ENCODE measurements around the gene FMNL1.

The FMNL1 gene

DNA sequence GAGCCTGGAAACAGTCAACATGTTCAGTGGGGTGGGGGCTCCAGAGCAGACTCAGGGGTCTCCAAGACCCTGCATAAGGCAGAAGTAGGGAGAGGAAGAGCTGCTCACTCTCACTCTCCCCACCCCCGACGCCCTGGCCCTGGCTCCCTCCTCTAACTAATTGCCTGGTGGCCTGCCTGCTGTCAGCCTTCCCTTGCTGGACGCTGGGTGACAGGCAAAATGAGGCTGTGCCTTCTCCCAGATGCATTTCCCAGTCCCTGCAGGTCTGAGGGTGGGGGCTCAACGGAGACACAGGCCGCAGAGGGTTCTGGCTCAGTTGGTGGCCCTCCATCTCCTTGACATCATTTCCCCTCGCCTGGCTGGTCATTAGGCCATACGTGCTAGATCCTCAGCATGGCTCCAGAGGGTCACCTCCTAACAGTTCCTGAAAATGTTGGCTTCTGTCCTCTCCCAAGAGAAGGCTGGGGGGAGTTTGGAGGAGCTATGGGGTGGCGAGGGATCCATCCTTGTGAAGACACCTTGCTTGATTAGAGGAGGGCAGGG, 1.4 kb downstream of the FMNL1 start:
- no peak for DNase-seq

DNA sequence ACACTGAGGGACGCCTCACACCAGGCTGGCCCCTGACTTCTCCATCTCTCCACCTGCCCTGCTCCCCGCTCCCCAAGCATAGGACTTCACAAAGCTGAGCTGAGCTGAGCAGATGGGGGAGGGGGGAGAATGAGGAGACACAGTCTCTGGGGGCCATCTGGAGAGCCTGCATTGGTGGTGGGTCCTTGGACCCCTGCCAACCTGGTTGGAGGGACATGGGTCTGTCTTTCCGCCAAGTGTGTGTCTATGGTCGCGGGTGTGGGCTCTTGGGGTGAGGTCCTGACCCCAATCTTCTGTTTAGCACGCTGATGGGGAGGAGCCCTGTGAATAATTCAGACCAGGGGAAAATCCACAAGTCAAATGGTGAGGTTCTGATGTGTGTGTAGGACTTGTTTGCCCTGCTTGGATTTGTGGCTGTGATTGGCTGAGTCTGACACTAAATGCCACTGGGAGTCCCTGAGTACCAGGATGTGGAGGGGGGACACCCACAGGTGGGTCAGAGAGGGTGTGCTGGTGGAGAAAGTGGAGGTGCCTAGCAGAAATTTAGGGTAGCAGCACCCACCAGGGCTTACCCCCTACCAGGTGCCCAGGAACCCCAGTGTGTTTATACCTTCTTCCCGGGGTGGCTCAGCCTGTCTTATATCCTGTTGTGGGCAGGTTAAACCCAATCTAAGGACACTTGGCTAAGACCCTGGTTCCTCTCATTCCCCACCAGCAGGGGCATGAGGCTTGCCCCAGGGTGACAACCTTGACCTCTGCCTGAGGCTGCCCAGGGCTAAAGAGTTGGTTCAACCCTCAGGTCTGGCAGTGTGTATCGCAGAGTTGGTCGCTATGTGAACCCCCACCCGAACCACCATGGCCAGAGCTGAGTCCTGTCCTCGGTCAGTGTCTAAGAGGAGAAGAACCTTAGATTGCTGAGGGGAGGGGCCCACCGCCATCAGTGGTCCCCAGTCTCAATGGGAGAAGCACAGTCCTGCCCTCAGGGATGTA, 2.1 kb downstream of the FMNL1 start:
- peak; percentile 85 for DNase-seq

DNA sequence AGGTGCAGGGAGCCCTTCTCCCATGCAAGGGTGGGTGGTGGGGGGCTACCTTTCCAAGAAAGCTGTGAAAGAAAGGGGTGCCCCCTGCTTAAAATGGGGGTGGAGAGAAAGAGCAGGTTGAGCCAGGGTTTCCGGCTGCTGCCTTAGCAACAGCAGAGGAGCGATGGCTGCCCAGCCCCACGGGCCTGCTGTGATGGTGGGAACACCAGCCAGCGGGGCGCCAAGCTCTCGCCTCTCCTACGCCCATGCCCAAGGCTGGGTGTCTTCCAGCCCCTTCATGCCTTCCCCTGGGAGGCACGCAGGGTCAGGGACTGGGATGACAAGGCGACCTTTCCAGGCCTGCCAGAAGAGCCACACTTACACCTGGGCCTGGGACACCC, 3.0 kb downstream of the FMNL1 start:
- peak; percentile 77 for DNase-seq

DNA sequence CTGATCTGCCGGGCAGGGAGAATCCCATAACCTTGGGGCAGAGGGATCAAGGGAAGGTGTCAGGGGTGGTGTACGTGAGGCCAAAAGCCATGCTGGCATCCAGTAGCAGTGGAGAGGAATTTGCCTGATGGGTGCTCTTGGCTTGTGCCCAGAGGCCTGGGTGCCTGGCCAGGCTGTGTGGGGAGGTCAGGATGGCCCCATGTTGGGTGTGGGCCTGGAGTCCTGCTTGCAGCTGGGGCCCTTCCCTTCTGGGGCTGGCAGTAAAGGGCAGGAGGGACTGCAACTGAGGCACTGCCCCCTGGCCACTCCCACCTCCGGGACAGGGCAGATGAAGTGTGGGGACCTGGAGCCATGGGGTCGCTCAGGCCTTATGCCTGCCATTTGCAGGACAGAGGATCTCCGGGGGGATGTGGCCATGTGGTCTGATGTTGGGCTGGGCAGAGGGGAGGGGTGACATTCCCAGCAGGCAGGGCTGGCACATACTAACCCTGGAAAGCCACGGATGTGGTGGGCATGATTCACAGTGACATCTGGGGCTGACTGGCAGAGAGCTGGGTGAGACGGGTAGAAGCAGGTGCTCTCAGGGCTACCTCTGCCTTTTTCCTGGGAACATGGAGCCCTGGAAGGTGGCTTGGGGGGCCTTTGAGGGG, 3.5 kb downstream of the FMNL1 start:
- DNase-seq = peak; percentile 84

DNA sequence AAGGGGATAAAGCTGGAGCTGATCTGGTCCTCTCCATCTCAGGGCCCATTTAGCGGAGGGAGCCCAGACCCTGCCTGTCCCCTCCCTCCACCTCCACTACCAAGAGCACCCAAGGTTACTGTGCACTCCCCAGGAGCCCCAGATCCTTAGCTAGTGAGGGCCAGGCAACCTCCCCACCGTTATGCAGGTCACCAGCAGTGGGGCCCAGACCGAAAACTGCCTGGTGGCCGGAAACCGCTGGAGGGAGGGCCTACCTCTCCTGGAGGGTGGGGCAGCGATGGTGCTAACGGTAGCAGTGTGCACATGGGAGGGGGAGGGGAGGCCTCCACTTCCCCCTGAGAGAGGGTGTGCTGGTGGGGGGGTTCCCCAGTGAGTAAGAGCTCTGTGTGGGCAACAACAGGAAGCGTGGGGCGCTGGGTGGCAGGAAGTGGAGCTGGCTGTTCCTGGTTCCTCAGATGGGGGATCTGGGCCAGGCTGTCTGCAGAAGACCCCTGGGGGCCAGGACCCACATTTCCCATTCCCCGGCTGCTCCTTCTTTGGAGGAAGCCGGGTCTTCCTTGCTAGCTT, 4.4 kb downstream of the FMNL1 start:
- peak; percentile 96 for DNase-seq

DNA sequence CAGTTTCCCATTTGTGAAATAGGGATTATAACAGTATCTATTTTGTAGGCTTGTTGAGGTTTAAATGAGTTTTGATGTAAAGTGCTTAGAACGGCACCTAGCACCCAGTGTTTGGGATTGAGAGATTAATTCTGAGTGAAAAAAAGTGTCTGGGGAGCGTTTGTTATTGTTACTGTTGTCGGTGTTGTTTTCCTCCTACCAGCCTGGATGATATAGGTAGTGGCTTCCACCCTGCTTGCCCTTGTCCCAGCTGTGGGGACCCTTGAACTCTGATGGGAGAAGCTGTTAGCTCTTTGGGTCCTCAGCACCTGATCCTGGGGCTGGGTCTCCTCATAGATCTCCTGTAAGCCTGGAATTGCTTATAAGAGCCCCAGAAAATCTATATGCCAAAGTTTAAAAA, 4.9 kb downstream of the FMNL1 start:
- DNase-seq = no peak

DNA sequence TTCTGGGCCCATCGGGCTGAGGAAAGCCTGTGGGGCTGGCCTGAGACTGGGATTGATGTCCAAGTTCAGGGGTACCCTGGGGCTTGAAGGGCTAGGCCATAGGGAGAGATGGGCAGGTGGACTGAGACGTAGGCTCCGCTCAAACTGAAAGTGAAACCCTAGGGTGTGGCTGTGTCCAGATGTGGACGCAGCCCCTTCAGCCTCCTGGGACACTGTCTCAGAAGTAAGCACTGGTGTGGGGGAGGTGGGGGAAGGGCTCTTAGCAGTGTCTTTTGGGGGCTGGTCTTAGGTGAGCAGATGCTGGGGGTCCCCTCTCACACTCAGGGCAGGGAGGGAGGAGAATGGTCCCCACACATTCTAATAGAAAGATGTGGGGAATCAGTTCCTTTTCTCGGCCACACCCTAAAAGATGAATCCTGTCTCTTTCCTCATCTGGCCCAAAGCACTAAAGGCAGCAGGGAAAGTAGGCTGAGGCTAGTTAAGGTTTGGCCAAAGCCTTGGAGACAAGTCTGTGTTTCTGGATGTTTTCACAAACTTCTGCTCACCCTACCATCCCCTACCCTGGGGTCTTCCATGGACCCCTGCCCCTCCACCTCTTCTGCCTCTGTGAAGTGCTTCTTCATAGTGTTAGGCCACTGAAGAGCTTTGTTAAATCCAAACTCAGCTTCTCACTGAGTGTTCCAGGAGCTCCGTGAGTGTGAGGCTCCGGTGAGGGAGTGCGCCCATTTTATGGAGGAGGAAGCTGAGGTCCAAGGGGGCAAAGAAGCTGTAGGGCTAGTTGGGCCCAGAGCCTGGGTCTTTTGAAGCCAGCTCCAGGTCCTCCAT, 5.6 kb downstream of the FMNL1 start:
- DNase-seq = peak; percentile 76

DNA sequence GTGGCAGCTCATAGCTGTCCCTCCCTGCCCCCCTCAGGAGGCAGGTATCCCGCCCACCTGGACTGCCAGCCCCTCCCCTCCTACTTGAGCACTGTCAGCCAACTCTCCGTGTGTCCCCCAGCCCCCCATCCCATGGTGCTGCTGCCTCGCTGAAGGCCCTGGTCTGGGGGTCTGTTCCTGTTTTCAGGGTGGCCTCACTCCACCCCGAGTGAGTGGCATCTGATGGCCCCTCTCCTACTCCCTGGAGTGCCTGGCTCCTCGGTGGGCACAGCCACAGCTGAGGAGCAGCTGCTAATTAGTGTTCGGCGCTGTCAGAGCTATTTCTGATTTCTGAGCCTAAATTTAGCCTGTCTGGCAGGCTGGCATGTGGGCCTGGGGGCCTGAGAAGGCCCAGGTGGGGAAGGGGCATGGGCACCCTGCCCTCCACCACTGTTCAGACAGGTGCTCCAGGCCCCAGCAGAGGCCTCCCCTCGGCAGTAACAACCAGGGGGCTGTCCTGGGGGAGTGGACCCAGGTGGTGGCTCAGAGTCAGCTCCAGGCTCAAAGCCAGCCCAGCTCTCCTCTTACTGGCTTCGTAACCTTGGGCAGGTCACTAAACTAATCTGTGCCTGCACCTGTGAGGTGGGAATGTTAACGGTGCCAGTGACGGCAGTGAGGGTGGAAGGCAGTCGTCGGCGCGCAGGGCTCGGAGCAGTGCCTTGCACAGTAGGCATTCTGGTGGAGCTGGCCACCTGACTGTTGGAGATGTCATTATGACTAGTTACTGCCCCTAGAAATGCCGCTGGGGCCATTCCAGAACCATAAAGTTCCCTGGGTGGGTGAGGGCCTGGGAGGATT, 6.5 kb downstream of the FMNL1 start:
- DNase-seq = peak; percentile 80

DNA sequence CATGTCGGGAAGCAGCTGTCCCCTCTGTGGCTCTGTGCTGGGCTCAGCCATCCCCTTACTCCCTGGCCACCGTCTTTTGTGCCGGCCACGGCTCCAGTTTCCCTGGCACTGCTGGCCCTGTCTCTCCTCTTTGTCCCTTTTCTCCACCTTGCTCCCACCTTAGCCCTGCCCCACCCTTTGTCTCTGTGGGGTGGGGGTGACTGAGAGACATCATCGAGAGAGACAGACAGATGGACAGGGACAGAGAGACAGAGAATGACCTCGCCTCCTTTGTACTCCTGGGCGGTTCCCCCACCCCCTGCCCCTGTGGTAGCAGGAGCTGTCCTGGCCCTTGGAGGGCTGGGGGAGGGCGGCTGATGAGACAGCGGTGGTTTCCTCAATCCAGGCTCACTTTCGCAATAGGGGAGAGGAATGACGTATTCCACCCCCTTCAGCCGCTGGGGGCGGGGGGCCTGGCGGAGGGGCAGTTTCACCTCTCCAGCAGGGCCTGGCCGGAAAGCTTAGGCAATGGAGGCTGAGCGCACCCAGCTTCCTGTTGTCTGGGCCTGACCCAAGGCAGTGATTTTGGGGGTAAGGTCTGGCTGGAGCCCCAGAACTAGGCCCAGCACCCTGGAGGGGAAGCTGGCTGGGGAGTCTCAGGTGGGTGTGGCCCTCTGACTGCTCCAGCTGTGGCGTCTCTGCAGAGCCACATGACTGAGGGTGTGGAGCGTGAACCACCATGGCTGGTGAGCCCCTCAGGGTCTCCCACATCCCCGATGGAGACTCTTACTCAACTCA, 7.3 kb downstream of the FMNL1 start:
- peak; percentile 95 for DNase-seq

DNA sequence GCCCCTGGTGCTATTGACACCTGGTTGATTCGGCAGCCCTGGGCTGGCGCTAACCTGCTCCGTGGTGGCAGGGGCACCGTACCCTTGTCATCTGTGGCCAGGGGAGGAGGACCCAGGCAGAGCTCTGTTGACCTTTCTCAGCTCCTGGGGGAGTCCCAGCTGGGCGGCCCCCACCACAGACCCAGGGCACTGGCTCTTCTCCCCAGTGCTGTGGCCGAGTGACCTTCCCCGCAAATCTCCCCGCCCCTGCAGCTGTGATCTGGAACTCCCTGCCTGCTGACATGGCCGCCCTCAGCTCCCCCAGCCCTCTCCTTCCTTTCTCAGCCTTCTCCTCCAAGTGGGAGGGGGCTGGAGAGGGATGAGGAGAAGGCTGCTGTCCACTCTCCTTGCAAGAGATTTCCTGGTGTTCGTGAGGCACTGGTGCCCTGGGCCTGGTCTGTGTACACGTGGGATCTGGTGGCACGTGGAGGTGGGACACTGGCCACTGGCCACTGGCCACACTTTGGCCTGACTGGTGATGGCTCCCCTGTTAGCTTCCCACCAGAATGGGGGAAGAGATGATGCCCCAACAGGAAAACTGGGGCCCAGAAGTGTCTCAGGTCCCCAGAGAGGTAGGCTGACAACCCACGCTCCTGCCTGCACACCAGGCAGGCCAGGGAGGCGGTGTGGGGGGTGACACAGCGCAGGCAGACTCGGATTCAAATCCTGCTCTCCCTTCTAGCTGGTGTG, 8.2 kb downstream of the FMNL1 start:
- DNase-seq = peak; percentile 78

DNA sequence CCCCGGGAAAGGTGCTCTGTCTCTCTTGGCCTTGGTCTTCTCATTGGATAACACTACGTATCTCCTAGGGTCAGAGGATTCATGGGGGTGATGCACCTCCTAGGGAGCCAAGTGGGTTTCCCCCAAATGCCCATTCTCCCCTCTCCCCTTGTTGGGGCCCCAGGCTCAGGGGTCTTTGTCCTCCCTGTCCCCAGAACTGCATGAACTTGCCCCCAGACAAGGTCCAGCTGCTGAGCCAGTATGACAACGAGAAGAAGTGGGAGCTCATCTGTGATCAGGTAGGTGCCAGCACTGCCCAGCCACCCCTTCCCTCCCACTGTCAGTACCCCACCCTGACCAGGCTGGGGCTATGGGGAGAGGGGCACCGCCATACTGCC, 8.7 kb downstream of the FMNL1 start:
- no peak for DNase-seq

DNA sequence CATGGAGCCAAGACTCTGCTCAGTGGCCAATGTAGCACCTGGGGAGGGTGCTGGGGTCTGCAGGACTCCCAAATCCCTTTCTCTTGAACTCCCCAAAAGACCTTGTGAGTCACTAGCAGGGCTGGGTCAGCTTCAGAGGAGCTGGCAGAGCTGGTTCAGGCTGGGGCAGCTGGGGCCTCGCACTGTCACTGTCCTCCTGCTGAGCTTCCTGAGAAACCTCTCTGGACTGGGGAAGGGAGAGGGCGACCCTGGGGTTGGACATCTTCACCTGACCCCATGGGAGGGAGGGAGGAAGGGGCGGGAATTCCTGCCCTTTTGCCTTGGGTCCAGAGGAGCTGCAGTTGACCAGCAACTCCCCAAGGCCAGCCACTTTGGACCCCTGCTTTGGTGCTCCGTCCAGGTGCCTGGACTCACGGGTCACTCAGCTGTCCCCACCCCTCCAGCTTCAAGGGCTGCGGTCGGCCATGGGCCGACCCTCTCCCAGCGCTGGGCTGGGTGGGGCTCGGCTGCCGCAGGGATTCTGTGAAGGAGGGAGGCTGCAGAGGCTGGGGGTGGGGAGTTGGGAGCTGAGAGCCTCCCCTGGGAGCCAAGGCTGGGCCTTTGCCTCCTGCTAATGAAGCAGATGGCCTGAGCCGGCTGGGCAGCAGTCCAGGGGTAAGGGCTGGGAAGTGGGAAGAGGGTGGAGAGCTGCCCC, 9.2 kb downstream of the FMNL1 start:
- DNase-seq = no peak

DNA sequence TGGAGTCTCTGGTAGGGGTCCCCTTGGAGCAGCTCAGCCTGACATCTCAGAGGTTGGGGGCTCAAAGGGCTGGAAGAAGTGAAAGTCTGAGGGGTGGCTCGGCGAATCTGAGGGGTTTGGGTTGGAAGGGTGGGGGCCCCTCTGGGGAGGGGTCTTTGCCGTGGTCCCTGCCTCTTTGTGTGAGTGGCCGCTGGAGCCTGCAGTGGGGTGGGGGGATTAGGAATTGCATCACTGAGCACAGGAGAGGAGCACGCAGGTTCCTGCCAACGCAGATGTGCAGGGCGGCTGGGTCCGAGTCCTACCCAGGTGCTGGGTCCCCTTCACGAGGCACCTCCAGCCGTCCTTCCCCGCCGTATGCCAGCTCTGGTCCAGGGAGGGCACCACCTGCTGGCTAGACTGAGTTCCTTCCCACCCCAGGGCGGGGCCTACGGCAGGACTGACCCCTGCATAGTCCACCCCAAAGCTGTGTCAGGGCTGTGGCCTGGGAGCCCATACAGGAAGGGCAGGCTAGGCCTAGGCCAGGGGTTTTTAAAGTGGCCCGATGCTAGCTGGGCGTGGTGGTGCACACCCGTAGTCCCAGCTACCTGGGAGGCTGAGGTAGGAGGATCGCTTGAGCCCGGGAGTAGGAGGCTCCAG, 9.9 kb downstream of the FMNL1 start:
- no peak for DNase-seq

DNA sequence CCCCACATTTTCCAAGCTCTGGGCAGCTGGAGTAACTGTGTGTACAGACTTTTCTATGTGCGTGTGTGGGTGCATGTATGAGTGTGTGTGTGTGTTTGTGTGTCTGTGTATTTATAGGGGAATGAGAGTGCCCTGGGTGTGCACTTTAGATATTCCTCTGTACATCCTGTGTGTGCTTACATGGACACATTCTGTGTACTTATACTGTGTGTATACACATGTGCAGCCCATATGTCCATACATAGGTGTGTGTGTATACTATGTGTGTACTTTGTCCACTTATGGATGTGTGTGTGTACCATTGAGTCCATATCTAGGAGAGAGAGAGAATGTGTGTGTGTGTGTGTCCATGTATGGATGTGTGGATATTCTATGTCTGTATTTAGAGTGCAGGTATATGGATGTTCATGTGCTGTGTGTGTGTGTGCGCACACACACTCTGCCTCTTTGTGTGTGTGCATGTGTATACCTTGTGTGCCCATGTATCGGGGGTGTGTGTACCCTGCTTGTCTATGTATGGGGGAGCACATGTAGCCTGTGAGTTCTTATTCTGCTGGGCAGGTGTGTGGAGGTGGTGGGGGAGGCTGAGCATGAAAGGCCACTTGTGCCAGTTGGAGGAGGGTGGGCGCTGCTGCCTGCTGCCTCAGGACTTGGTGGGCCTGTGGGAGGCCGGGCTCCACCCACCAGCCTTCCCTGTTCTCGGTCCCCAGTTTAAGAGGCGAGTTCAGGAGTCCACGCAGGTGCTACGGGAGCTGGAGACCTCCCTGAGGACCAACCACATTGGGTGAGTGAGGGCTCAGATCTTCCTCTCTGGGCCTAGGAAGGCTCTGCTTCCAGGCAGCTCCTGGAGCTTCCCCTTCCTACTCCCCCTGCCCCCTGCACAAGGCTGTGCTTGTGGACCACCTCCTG, 11.1 kb downstream of the FMNL1 start:
- no peak for DNase-seq

DNA sequence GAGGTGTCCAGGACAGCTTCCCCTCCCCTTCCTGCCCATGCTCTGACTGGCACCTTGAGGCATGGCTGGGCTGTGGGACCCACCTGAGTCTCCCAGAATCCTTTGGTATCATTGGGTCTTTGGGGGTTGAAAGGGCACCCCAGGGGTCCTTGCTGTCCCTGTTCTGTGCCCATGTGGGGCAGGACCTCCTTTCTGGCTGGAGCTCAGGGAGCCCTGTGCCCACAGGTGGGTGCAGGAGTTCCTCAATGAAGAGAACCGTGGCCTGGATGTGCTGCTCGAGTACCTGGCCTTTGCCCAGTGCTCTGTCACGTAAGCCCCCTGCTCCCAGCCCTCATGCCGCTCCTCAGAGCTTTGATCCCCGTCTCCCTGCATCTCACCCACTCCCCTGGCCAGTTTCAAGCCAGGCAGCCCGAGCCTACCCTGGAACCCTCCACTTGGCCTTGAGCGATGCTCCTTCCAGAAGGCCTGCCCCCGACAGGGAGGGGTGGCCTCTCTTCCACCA, 11.8 kb downstream of the FMNL1 start:
- DNase-seq = no peak

DNA sequence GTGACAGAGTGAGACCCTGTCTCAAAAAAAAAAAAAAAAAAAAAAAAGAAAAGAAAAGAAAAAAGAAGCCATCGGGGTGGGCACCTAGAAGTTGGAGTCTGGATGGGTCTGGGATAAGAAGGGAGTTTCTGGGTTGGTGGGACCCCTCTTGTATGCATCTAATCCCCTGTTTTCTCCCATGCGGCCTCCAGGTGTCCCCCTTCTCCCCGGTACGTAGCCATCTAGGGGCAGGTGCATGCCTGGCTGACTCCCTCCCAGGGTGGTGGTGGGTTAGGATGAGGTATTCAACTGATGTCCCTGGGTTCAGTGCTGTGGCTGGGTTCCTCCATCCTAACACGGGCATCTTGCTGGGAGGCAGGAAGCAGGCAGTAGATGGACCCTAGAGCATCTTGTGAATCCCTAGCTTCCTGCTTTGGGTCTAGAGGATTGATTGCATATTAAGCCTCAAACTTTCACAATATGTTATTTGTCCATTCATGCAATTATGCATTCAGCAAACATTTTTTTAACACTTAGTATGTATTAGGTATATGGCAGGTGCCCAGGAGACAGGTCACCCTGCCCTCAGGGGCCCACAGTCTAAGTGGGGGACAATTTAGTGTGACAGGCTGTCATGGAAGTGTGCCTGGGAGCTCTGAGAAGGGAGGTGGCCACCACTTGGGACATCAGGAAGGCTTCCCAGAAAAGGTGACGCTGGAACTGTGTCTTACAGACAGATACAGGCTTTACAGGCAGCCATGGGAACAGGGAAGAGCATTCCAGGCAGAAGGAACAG, 13.1 kb downstream of the FMNL1 start:
- peak; percentile 74 for DNase-seq
